Measurements from ENCODE around the gene CACNB4.
"Not testable (repeated sequence)": the region's sequence is repeated elsewhere in the genome, so short reads cannot be mapped to it uniquely, and the experiment has no call there.

The CACNB4 gene

GRCh38 chr2:152098496-152099366 lies at the start of gene CACNB4:
TSS of gene CACNB4 (minus strand) at chr2:152099044.
- DNase-seq, result no peak

- DNase-seq, result no peak
These were observed 35.8 kb upstream of the CACNB4 start for GRCh38 chr2:152134488-152135280.

- no peak for DNase-seq
These were observed 33.5 kb upstream of the CACNB4 start for GRCh38 chr2:152132306-152132705.

- no peak for DNase-seq
These were observed 28.8 kb upstream of the CACNB4 start for GRCh38 chr2:152127628-152128027.

- DNase-seq, result no peak
These were observed 27.8 kb upstream of the CACNB4 start for GRCh38 chr2:152126664-152127063.

- DNase-seq, result no peak
These were observed 23.3 kb upstream of the CACNB4 start for GRCh38 chr2:152122161-152122560.

- DNase-seq, result no peak
These were observed 21.6 kb upstream of the CACNB4 start for GRCh38 chr2:152120430-152120829.

GRCh38 chr2:152115952-152116351 lies 17.1 kb upstream of the CACNB4 start:
- no peak for DNase-seq

GRCh38 chr2:152114366-152114765 lies 15.5 kb upstream of the CACNB4 start:
- DNase-seq, result no peak

GRCh38 chr2:152107140-152107539 lies 8.3 kb upstream of the CACNB4 start:
- DNase-seq, result not testable (repeated sequence)

GRCh38 chr2:152106464-152106863 lies 7.6 kb upstream of the CACNB4 start:
- DNase-seq, result no peak

GRCh38 chr2:152103271-152103670 lies 4.4 kb upstream of the CACNB4 start:
- DNase-seq, result no peak

GRCh38 chr2:152100961-152101360 lies 2.1 kb upstream of the CACNB4 start:
- no peak for DNase-seq

GRCh38 chr2:152099367-152100050 lies 665 bp upstream of the CACNB4 start:
- no peak for DNase-seq

GRCh38 chr2:152097801-152098495 lies 896 bp downstream of the CACNB4 start:
- no peak for DNase-seq

GRCh38 chr2:152097290-152097800 lies 1.5 kb downstream of the CACNB4 start:
- DNase-seq, result no peak

GRCh38 chr2:152095146-152095545 lies 3.7 kb downstream of the CACNB4 start:
- DNase-seq, result no peak

- no peak for DNase-seq
These were observed 4.8 kb downstream of the CACNB4 start for GRCh38 chr2:152094014-152094413.

GRCh38 chr2:152093464-152093863 lies 5.4 kb downstream of the CACNB4 start:
- DNase-seq, result no peak

GRCh38 chr2:152092095-152092494 lies 6.7 kb downstream of the CACNB4 start:
- no peak for DNase-seq

- DNase-seq, result not testable (repeated sequence)
These were observed 8.1 kb downstream of the CACNB4 start for GRCh38 chr2:152090726-152091125.

- DNase-seq, result no peak
These were observed 9.6 kb downstream of the CACNB4 start for GRCh38 chr2:152089238-152089637.

GRCh38 chr2:152088006-152088405 lies 10.8 kb downstream of the CACNB4 start:
- DNase-seq, result no peak
